Measurements from ENCODE around the gene WSCD2. TPM values are rescaled to one million over a fixed set of nuclear protein-coding genes. Genes with fewer than 3 reads are reported as not detected.
A peak's percentile ranks its signal among the peaks of the same experiment; 100 is the strongest.

The WSCD2 gene
- total RNA-seq, 1 donor from 2014 or later = 72.9 TPM

- Mint-ChIP-seq H3K36me3 (no peaks in the 10 kb centered on the region), H3K4me3 (peak overlapping the region; percentile 82), H3K9me3 (no peaks in the 10 kb centered on the region), H3K27me3 (peaks cover 71% of the 10 kb centered on the region), H3K27ac (no peak overlapping the region), H3K4me1 (ENCODE audit: unreplicated experiment) (peaks cover 17% of the 10 kb centered on the region)
- no peak for DNase-seq (ENCODE audit: extremely low spot score, unreplicated experiment)
- no peak for TF ChIP-seq CTCF (conservative IDR thresholded peaks at IDR 0.05)
Measured at GRCh38 chr12:108128221-108129016, 669 bp upstream of the WSCD2 start.

GRCh38 chr12:108131035-108131434 is 1.9 kb downstream of the WSCD2 start:
- Mint-ChIP-seq H3K36me3 (peaks cover 8% of the 10 kb centered on the region), H3K4me1 (ENCODE audit: unreplicated experiment) (peaks cover 21% of the 10 kb centered on the region), H3K27ac (no peak overlapping the region), H3K27me3 (peaks cover 78% of the 10 kb centered on the region), H3K9me3 (no peaks in the 10 kb centered on the region), H3K4me3 (peak overlapping the region; percentile 87)
- no peak for TF ChIP-seq CTCF (conservative IDR thresholded peaks at IDR 0.05)
- DNase-seq (ENCODE audit: extremely low spot score, unreplicated experiment) = no peak

- Mint-ChIP-seq H3K27ac (no peak overlapping the region), H3K27me3 (peaks cover 76% of the 10 kb centered on the region), H3K9me3 (no peaks in the 10 kb centered on the region), H3K4me1 (ENCODE audit: unreplicated experiment) (peaks cover 21% of the 10 kb centered on the region), H3K36me3 (peaks cover 8% of the 10 kb centered on the region), H3K4me3 (peak overlapping the region; percentile 87)
- no peak for DNase-seq (ENCODE audit: extremely low spot score, unreplicated experiment)
- no peak for TF ChIP-seq CTCF (conservative IDR thresholded peaks at IDR 0.05)
Measured at GRCh38 chr12:108131657-108132126, 2.6 kb downstream of the WSCD2 start.

- no peak for TF ChIP-seq CTCF (conservative IDR thresholded peaks at IDR 0.05)
- Mint-ChIP-seq H3K36me3 (peaks cover 8% of the 10 kb centered on the region), H3K9me3 (no peaks in the 10 kb centered on the region), H3K27me3 (peaks cover 63% of the 10 kb centered on the region), H3K27ac (no peak overlapping the region), H3K4me3 (peak overlapping the region; percentile 87), H3K4me1 (ENCODE audit: unreplicated experiment) (peaks cover 18% of the 10 kb centered on the region)
- DNase-seq (ENCODE audit: extremely low spot score, unreplicated experiment) = no peak
Measured at GRCh38 chr12:108133482-108133881, 4.4 kb downstream of the WSCD2 start.

GRCh38 chr12:108134744-108135143 is 5.7 kb downstream of the WSCD2 start:
- DNase-seq (ENCODE audit: extremely low spot score, unreplicated experiment) = no peak
- Mint-ChIP-seq H3K27ac (no peak overlapping the region), H3K36me3 (peaks cover 8% of the 10 kb centered on the region), H3K4me3 (no peak overlapping the region), H3K9me3 (no peaks in the 10 kb centered on the region), H3K27me3 (peaks cover 62% of the 10 kb centered on the region), H3K4me1 (ENCODE audit: unreplicated experiment) (peaks cover 18% of the 10 kb centered on the region)
- TF ChIP-seq CTCF (conservative IDR thresholded peaks at IDR 0.05) = no peak

All from type B pancreatic cell (in vitro differentiated cells).